Activated T-cell treated with anti-CD3 and anti-CD28 coated beads, Interleukin-2, amount 50 U/mL, for 48 hours (primary cell): ENCODE measurements around the gene TRNAU1AP.
"Not testable (repeated sequence)": the region's sequence is repeated elsewhere in the genome, so short reads cannot be mapped to it uniquely, and the experiment has no call there.

Experiments used
- DNase-seq, 2 experiments: peaks; one replicate each; pipeline ENCODE4 v3.0.0-alpha.2; 2020

TRNAU1AP gene

GRCh38 chr1:28578696-28579218 lies 25.9 kb downstream of the TRNAU1AP start:
- DNase-seq, result peak in 1 of 2 experiments; percentile 39

DNA sequence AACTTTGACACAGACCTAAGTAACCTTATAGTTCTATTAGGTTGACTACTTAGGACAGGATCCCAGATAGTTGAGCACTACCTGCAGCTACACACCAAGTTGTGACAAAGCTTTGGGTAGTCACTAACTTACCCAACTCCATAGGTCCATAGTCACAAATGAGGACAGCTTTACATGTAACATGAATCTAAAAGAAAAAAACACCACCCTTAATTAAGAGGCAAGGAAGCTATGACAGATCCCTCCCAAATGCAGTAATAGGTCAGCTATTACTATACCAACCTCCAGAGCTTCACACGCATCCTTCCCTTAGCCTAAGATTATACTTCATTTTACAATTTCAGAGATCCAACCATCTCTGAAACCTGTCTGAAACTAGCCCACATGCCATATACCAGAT lies 26.5 kb downstream of the TRNAU1AP start:
- no peak for DNase-seq

DNA sequence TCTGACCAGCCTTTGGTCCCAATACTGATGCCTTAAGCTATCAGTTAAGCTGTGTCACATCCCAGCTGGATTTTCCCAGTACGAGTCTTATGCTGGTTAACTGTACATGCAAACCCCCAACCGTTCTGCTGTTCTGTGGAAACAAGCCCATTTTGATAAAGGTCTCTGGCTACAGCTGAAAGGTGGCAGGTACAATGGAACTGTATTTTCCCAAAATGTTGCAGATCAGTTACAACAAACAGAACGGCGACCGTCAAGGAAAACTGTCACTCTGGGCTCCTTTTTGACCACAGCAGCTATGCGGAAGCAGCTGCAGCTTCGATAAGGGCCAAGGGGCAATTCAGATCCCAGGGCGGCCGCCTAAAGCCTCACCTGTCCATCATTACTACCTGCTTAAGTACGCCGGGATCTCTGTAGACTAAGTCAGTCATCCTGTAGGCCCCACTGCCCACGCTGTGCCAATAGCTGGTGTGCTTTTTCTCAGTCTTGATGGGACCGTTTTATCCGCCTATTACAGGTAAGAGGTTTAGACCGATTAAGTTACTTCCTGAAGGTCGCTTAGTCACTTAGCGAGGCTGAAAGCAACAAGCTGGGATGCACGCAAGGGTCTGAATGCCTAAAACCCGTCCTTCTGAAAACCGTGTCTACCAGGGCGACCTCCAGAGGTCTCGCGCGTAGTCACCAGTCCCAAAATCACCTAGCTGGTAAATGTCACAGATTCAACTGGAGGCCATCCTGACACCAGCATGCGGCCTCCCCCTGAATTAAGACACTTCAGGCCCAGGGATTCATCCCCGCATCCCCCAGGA lies 28.0 kb downstream of the TRNAU1AP start:
- DNase-seq, result peak; percentile 62 to 69

DNA sequence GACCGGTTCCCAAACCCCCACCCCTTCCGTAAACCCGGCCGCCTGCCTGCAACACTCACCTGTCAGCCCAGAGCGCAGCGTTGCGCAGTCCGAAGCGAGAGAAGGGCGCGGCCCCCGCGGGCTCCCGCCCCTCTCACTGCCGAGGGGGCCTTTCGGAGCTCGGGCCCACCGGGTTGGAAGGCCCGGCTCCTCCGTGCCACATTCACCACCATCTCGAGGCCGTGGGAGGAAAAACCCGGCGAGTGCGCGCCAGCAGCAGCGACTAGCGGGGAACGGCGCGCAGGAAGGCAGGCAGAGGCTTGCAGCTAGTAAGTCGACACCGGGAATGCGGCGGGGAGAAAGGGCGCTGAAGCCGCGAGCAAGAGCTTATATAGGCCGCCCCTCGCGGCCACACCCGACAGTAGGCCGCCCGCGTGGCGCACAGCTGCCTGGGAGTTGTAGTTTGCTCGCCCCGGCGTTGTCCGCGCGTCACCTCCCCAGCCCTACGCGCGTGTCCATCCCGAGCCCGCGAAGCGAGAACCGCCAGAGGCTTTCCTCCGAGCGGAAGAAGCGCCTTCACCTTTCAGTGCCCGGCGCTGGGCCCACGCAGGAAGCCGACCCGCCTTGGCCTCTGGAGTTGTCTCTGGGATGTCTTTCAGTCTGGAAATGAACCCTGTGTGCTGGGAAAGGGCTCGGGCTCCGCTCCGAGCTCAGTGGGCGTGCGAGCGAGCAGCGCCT lies 28.8 kb downstream of the TRNAU1AP start:
- DNase-seq, result peak; percentile 93 to 97

DNA sequence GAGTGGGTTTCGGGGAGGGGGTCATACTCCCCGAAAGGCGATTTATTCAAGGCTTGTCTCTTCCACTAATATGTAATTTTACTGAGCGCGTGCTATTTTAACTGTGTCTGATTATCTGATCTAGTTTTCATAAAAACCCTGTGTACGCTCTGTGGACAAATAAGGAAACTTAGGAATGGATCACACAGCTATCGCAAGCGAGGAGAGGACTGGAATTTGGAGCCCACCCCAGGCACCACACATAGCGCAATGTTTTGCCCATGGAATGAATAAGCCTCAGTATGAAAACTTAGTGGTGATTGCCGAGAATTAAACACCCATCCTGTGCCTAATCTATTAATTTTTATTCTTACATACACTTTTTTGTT lies 29.3 kb downstream of the TRNAU1AP start:
- no peak for DNase-seq

DNA sequence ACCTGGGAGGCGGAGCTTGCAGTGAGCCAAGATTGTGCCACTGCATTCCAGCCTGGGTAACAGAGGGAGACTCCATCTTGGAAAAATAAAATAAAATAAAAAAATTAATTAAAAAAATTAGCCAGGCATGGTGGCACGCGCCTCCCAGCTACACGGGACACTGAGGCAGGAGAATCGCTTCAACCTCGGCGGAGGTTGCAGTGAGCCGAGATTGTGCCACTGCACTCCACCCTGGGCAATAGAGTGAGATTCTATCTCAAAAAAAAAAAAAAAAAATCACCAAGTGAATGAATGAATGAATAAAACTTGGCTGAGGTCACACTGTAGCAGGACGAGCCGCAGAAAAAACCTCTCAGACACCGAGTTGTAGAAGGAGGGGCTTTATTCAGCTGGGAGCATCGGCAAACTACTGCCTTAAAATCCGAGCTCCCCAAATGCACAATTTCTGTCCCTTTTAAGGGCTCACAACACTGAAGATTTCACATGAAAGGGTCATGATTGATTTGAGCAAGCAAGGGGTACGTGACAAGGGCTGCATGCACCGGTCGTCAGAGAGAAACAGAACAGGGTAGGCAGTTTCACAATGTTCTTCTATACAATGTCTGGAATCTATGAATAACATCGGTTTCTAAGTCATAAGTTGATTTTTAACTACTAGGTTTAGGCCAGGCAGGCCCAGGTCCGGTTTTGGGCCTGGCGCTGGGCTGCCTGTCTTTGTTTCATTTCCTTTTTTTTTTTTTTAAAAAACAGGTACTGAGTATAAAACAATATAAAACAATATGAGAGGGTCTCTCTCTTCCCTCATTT lies 33.9 kb downstream of the TRNAU1AP start:
- not testable (repeated sequence) for DNase-seq

DNA sequence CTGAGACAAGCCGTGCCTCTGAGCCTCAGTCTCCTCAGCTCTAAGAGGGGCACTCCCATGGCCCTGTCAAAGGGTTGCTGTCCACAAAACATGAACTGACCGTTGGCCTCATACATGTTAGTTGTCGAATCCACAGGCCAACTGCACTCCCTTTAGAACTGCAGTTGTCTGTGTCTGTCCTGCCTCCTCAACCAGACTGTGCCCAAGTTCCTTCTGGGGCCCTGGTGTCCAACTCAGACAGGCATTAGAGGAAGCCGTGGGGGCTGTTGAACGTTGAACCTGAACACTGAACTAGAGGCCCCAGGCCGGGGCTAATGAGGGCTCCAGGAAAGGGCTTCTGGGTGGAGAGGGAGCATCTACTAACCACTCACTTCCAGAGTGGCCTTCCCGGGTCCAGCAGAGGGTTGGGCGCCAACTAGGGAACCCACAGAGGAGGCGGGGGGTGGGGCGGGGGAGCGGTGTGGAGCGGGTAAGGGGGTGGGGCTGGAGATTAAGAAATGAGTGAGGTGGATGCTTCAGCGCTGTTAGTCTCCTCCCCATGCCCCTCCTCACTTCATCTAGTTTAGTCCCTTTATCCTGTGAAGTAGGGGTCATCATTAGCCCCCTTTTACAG lies 38.9 kb downstream of the TRNAU1AP start, which contains the start of gene RAB42:
RAB42 (plus strand) TSS at position 558 of the 613 bp plus-strand sequence. CDS start 247 bp downstream, outside the sequence.
- DNase-seq, result peak in 1 of 2 experiments; percentile 22

DNA sequence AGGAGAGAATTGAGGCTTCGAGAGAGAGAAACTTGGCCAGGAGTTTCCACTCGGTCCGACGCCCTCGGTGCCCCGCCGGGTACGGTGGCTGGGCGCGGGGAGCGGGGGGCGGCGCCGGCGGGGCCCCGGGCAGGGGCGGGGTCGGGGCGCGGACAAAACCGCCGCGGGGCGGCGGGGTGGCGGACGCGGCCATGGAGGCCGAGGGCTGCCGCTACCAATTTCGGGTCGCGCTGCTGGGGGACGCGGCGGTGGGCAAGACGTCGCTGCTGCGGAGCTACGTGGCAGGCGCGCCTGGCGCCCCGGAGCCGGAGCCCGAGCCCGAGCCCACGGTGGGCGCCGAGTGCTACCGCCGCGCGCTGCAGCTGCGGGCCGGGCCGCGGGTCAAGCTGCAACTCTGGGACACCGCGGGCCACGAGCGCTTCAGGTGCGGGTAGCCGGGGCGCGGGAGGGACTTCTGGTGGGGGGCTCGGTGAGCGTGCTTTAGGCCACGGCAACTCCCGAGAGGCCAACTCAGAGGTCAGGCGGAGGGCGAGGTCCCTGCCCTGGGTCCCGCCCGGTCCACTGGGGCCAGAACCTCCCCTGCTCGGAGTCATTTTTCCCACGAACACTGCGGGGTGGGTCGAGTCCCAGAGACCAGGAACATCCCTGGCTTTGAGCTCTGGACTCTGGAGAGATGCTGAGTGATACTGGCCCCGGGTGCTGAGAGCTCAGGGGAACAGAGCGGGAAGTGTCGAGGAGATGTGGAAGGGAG lies 39.6 kb downstream of the TRNAU1AP start:
- no peak for DNase-seq

DNA sequence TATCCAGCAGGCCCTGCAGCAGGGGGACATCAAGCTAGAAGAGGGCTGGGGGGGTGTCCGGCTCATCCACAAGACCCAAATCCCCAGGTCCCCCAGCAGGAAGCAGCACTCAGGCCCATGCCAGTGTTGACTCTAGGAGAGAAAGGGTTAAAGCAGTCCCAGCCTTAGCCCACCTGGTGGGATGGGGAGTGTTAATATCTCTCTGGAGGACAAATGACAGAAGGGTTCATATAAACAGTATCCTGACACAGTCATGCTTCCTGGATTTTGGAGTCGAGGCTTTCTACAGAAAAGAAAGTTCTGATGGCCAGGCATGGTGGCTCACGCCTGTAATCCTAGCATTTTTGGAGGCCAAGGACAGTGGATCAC lies 41.1 kb downstream of the TRNAU1AP start:
- not testable (repeated sequence) for DNase-seq

DNA sequence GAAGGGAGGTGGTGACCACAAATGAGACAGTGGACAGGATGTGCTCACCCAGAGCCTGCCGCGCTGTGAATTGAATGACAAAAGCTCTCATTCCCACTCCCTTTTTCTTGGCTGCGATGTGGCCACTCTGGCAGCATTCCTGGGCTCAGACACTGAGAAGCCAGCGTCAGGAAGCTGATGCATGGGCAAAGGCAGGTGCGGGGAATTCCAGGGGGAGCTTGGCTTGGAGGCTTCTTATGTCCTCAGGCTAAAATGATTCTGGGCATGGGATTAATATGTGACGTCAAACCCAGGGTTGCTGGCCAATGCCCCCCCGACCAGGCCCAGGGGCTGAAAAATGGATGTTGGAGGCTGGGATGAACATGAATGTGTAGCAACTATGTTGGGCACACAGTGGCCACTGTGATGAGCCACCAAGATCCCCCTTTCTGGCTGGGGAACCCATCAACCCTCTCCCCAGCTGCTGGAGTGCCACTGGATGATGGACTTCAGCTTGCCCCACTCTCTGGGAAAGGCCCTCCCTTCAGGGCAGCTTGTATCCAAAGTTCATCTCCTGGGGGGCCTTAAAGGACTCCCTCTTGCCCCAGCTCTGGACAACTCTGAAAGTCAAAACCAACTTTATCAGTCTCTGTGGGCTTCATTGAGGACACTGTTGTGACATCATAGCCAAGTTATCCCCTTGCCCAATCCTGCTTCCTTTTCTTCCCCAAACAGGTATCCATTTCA lies 42.0 kb downstream of the TRNAU1AP start:
- DNase-seq, result not testable (repeated sequence)

GRCh38 chr1:28595412-28596191 lies 42.7 kb downstream of the TRNAU1AP start:
- no peak for DNase-seq

DNA sequence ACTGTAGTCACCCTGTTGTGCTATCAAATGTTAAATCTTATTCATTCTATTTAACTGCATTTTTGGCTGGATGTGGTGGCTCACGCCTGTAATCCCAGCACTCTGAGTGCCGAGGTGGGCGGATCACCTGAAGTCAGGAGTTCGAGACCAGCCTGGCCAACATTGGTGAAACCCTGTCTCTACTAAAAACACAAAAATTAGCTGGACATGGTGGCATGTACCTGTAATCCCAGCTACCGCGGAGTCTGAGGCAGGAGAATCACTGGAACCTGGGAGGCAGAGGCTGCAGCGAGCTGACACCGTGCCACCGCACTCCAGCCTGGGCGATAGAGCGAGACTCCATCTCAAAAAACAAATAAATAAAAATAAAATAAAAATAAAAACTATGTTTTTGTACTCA lies 43.4 kb downstream of the TRNAU1AP start:
- DNase-seq, result not testable (repeated sequence)

DNA sequence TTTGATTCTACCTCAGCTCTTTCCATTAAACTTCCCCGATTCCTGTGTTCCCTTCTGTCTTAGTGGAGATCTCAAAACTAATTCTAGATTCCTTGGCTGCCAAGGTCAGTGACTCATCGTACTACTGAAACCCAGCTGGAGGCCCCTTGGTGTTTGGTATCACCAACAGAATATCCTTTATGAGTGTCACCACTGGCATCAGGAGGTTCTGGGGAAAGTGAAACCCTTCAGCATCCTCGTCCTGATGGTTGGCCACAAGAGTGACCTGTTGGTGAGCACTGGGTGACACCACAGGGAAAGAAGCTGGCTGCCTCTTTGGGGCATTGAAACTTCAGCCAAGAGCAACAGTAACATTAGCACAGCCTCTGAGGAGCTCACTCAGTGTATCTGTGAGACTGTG lies 48.8 kb downstream of the TRNAU1AP start:
- DNase-seq, result peak; percentile 40 to 45

- DNase-seq, result peak; percentile 34 to 37
These were observed 49.9 kb downstream of the TRNAU1AP start for GRCh38 chr1:28602536-28603439.

- no peak for DNase-seq
These were observed 51.5 kb downstream of the TRNAU1AP start for GRCh38 chr1:28604411-28604810.

- DNase-seq, result no peak
These were observed 52.1 kb downstream of the TRNAU1AP start for GRCh38 chr1:28604962-28605361.

DNA sequence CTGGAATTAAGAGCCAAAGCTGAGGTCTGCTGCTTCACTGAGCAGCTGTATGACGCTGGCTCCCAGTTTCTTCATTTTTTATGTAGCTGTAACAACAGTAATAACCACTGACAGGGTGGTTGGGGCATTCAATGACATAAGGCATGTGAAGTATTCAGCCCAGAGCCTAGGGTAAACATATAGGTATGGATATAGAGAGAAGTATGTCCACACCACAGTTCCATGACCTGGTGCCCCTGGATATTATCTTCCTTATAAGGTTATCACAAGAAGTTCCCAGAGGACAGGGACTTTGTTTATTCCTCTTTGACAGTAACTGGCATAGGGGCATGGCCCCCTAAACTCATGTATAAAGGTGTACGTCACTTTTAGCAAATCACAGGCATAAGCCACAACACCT lies 53.9 kb downstream of the TRNAU1AP start:
- no peak for DNase-seq

GRCh38 chr1:28613175-28613574 lies 60.3 kb downstream of the TRNAU1AP start:
- no peak for DNase-seq
